ENCODE data around the gene RANBP10.
"Not testable (repeated sequence)": the region's sequence is repeated elsewhere in the genome, so short reads cannot be mapped to it uniquely, and the experiment has no call there.

Gene RANBP10

GRCh38 chr16:67716097-67716496, 90.3 kb downstream of the RANBP10 start:
- no peak for DNase-seq (ENCODE audit: low read depth in 3 of 3)

- no peak for DNase-seq (ENCODE audit: low read depth in 3 of 3)
Measured at GRCh38 chr16:67714522-67714921, 91.8 kb downstream of the RANBP10 start.

DNA sequence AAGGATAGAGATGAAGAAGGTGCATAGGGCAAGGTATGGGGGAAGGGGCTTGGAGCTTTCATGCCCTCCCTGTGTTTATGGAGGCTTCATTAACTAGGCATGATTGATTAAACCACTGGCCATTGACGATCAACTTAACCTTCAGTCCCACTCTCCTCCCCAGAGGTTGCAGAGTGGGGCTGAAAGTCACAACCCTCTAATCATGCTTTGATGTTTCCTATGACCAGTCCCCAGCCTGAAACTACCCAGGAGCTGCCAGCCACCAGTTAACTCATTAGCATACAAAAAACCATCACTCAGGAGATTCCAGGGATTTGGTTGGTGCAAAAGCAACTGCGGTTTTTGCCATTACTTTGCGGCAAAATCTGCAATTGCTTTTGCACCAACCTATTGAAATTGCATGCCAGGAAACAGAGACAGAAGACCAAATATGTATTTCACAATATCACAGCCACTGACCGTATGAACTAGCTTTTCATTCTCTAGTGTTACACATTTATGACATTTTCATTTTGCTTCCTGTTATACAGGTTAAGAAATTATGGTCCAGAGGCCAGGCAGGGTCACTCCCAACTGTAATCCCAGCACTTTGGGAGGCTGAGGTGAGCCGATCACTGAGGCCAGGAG, 92.6 kb downstream of the RANBP10 start:
- no peak for DNase-seq (ENCODE audit: low read depth in 3 of 3)

DNA sequence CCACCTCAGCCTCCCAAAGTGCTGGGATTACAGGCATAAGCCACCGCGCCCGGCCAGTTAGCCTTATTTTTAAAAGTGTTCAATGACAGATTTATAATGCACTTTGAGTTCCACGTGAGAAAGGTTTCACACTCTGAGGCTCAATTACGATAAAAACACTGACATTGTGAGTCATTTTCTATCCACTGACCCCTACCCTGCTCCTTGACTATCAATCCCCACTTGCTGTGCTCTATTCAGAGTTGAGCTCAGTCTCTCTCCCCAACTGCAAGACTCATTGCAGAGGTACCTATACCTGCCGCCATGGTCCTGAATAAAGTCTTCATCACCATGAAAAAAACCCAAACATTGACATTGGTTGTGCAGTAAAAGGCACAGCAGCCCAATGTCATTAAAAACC, 95.8 kb downstream of the RANBP10 start:
- no peak for DNase-seq (ENCODE audit: low read depth in 3 of 3)

DNA sequence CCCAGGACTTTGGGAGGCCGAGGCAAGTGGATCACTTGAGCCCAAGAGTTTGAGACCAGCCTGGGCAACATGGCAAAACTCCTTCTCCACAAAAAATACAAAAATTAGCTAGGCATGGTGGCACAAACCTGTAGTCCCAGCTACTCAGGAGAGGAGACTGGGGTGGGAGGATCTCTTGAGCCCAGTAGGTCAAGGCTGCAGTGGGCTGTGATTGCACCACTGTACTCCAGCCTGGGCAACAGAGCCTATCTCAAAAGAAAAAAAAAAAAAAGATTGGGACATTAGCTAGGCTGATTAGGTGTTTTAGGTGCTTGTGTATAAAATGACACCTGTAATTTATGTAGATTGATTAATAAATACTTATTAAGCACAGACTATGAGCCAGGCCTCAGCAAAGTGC, 97.3 kb downstream of the RANBP10 start:
- DNase-seq (ENCODE audit: low read depth in 3 of 3): no peak

DNA sequence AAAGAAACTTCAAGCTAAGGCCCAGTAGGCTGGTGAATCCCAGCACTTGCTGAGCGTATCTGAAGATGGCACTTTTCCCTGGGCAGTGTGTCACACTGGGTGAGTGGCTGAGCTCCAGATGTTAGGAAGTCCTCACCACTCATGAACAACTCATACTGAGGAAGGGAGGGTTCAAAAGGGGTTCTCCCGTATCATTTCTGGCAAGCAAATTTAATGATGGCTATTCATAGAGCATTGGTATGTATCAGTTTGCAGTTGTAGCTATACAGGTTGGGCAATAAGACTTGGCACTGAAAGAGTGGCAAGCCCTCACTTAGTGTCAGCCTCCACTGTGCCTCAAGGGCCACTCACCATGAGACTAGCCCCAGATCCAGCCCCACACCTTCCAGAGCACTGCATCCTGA, 98.0 kb downstream of the RANBP10 start:
- DNase-seq (ENCODE audit: low read depth in 3 of 3): no peak

DNA sequence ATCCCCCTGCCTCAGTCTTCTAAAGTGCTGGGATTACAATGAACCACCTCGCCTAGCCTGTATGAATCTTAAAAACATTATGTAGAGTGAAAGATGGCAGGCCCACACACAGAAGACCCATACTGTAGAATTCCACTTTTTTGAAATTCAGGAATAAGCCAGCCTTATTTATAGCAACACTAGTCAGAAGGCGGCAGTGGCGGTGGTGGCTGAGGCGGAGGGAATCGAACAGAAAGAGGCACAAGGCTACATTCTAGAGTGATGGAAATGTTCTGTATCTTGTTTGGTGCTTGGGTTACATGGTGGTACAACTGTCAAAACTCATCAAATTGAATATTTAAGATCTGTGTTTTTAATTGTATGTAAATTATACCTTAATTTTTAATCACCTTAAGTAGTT, 98.6 kb downstream of the RANBP10 start:
- no peak for DNase-seq (ENCODE audit: low read depth in 3 of 3)

DNA sequence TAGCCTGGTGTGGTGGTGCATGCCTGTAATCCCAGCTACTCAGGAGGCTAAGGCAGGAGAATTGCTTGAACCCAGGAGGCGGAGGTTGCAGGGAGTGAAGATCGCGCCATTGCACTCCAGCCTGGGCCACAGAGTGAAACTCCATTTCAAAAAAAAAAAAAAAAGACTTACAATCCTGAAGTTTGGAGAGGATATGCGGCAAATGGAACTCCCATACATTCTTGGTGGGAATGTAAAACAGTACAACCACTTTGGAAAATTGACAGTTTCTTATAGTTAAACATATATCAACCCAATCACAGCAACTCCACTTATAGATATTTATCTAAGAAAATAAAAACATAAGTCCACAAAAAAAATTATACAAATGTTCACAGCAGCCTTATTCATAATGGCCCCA, 99.2 kb downstream of the RANBP10 start:
- DNase-seq (ENCODE audit: low read depth in 3 of 3): no peak

DNA sequence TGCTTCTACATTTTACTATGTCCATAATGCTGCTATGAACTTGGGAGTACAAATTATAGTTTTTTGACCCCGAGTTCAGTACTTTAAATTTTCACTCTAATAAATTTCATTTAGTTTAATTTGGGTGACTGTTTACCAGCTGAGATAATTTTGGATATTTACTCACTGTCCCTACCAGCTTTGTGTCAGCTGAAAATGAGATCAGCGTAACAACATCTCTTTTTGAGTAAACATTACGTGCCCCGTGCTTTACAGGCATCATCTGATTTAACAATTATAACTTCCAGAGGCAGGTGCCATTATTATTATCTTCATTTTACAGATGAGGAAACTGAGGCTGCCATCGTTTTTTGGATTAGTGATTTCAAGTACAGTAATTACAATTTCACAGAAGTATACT, 102.2 kb downstream of the RANBP10 start:
- no peak for DNase-seq (ENCODE audit: low read depth in 3 of 3)

DNA sequence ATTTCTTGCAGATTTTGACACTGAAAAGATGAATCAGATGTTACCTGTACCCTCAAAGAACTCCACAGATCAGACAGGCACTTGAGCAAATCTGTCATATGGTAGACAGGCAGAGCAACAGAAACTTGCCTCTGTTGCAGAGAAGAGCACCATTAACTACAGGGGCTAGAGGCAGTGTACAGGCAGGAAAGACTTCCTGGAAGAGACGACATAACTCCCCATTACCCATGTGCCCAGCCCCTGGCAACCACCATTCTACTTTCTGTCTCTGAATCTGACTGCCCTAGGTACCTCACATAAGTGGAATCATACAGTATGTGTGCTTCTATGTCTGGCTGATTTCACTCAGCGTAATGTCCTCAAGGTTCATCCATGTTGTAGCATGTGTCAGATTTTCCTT, 102.7 kb downstream of the RANBP10 start:
- no peak for DNase-seq (ENCODE audit: low read depth in 3 of 3)

DNA sequence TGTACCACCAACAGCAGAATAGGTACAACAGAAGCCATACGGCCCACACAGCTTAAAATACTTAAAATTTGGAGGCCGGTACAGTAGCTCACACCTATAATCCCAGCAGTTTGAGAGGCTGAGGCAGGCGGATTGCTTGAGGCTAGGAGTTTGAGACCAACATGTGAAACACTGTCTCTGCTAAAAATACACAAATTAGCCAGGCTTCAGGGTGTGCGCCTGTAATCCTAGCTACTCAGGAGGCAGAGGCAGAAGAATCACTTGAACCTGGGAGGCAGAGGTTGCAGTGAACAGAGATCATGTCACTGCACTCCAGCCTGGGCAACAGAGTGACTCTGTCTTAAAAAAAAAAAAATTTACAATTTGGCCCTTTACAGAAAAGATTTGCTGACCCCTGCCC, 104.2 kb downstream of the RANBP10 start:
- no peak for DNase-seq (ENCODE audit: low read depth in 3 of 3)

DNA sequence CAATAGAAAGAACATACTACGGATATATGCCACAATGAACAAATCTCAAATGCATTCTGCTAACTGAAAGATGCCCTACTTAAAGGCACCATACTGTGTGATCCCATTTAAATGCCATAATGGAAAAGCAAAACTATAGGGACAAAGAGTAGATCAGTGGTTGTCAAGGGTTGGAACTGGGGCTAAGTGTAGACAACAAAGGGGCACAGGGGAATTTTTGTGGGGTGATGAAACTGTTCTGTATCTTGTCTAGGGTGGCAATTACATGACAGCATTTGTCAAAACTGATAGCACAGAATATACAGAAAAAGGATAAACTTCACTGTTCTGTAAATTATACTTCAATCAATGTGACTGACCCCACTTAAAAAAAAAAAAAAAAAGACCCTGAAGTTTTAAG, 104.9 kb downstream of the RANBP10 start:
- DNase-seq (ENCODE audit: low read depth in 3 of 3): no peak

DNA sequence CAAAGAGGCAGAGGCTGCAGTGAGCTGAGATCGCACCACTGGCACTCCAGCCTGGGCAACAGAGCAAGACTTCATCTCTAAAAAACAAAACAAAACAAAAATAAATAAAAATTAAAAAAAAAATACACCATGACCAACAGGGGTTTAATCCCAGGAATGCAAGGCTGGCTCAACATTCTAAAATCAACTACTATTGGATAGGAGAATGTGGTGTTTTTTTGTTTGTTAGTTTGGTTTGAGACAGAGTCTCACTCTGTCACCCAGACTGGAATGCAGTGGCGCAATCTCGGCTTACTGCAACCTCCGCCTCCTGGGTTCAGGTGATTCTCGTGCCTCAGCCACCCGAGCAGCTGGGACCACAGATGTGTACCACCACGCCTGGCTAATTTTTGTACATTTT, 107.1 kb downstream of the RANBP10 start:
- DNase-seq (ENCODE audit: low read depth in 3 of 3): no peak

- no peak for DNase-seq (ENCODE audit: low read depth in 3 of 3)
Measured at GRCh38 chr16:67697422-67698185, 108.8 kb downstream of the RANBP10 start.

DNA sequence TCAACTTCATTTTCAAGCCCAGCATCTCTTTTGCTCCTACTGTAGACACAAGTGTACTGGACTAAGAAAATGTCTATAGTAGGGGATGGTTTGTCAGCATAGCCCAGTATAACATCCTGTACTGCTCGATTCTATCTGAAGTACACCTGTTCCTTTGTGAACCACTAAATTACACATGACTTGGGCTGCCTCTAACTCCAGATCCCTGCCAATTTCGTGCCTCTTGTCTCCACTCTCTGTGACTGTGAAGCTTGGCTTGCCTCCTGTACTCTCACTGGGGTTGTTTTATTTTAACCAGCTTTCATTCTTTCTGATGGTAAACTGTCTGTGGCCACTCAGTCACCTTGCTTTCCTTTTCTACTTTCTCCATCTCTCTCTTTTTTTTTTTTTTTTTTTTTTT, 111.7 kb downstream of the RANBP10 start:
- DNase-seq (ENCODE audit: low read depth in 3 of 3): no peak

GRCh38 chr16:67693517-67694285, 112.7 kb downstream of the RANBP10 start:
- DNase-seq (ENCODE audit: low read depth in 3 of 3): not testable (repeated sequence)

- no peak for DNase-seq (ENCODE audit: low read depth in 3 of 3)
Measured at GRCh38 chr16:67685388-67686112, 120.8 kb downstream of the RANBP10 start.

- no peak for DNase-seq (ENCODE audit: low read depth in 3 of 3)
Measured at GRCh38 chr16:67683767-67684166, 122.6 kb downstream of the RANBP10 start.

- no peak for DNase-seq (ENCODE audit: low read depth in 3 of 3)
Measured at GRCh38 chr16:67679935-67680897, 126.1 kb downstream of the RANBP10 start.

- DNase-seq (ENCODE audit: low read depth in 3 of 3): no peak
Measured at GRCh38 chr16:67678354-67679023, 127.9 kb downstream of the RANBP10 start.
